ENCODE measurements around the gene NUP214. TPM values are rescaled to one million over a fixed set of nuclear protein-coding genes. Genes with fewer than 3 reads are reported as not detected.

The NUP214 gene
- total and polyA plus RNA-seq, 2 of the 8 experiments (the other 6 are each of a cell fraction or from before 2014, with no cell fraction given): 28.6 to 50.2 TPM

DNA sequence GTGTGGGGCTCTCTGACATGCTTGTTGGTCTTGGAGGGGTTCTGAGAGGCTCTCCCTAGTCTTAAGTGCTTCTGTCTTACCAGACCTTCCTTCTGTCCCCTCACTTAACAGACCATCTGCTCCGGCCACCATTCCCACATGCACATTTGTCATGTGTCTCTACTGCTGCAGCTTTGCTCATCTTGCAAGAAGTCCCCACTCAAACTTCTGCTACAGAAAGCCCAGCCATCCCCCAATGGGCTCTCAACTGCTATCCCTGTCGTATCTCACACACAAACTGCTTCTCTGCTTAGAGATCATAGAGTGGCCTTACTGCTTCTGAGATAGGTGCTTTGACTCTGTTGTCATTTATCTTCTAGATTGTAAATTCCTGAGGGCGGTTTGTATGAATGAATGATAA is 69.4 kb downstream of the NUP214 start (continued):
- TF ChIP-seq, protein P1, sequence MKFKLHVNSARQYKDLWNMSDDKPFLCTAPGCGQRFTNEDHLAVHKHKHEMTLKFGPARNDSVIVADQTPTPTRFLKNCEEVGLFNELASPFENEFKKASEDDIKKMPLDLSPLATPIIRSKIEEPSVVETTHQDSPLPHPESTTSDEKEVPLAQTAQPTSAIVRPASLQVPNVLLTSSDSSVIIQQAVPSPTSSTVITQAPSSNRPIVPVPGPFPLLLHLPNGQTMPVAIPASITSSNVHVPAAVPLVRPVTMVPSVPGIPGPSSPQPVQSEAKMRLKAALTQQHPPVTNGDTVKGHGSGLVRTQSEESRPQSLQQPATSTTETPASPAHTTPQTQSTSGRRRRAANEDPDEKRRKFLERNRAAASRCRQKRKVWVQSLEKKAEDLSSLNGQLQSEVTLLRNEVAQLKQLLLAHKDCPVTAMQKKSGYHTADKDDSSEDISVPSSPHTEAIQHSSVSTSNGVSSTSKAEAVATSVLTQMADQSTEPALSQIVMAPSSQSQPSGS (IDR thresholded peaks at IDR 0.05; ENCODE audit: low read length): no peak
- no peak for TF ChIP-seq SP1 (IDR thresholded peaks at IDR 0.05; ENCODE audit: low read depth, low read length)

Data from H1 (cell line).